ENCODE results near the gene TAS1R2.

- TF ChIP-seq CTCF (IDR thresholded peaks at IDR 0.05) (no peak), POLR2A (IDR thresholded peaks at IDR 0.05) (no peak)
These were observed 19.8 kb upstream of the TAS1R2 start for GRCh38 chr1:18879215-18879790.

Measured in adrenal gland (tissue), 5 donors.